Glutamatergic neuron (in vitro differentiated cells): Measurements from ENCODE around the gene MISP. TPM values are rescaled to one million over a fixed set of nuclear protein-coding genes. Genes with fewer than 3 reads are reported as not detected.

ENCODE experiments used
- DNase-seq: peaks from one replicate; pipeline ENCODE4 v3.0.0; 2022
- H3K27ac Mint-ChIP-seq: one replicate; pipeline ENCODE4 v1.8.0; 2020; ENCODE audit warnings: mild to moderate bottlenecking, mixed read lengths, inconsistent platforms; ENCODE audit not compliant: unreplicated experiment
- H3K27me3 Mint-ChIP-seq: one replicate; pipeline ENCODE4 v1.8.0; 2020; ENCODE audit warnings: mild to moderate bottlenecking, moderate library complexity, mixed read lengths, inconsistent platforms; ENCODE audit not compliant: unreplicated experiment
- H3K36me3 Mint-ChIP-seq: one replicate; pipeline ENCODE4 v1.8.0; 2020; ENCODE audit warnings: mild to moderate bottlenecking, mixed read lengths, inconsistent platforms; ENCODE audit not compliant: unreplicated experiment
- H3K4me1 Mint-ChIP-seq: one replicate; pipeline ENCODE4 v1.8.0; 2020; ENCODE audit warnings: mild to moderate bottlenecking, low read depth, mixed read lengths, inconsistent platforms; ENCODE audit not compliant: unreplicated experiment
- H3K4me3 Mint-ChIP-seq: one replicate; pipeline ENCODE4 v1.8.0; 2020; ENCODE audit warnings: mild to moderate bottlenecking, mixed read lengths, inconsistent platforms; ENCODE audit not compliant: unreplicated experiment
- H3K9me3 Mint-ChIP-seq: one replicate; pipeline ENCODE4 v1.8.0; 2020; ENCODE audit warnings: mild to moderate bottlenecking, moderate library complexity, mixed read lengths, inconsistent platforms; ENCODE audit not compliant: unreplicated experiment
- CTCF ChIP-seq: fragments of 200-600 bp; sonication (generic); IDR thresholded peaks from one replicate; pipeline ENCODE4 v1.5.0; 2021; ENCODE audit not compliant: partially characterized antibody, unreplicated experiment
- total RNA-seq: library from RNA; stranded (reverse); fragmentation: NEBNext Ultra II Directional; extraction: Animal tissue kit (Norgen Biotek cat#: 25700); gene quantifications from one replicate; pipeline ENCODE4 v1.2.1, GENCODE V29; 2021; ENCODE audit not compliant: unreplicated experiment

The MISP gene
- total RNA-seq, 1 donor from 2014 or later = 1.1 TPM

- Mint-ChIP-seq H3K36me3 (no peaks in the 10 kb centered on the region), H3K4me1 (peaks cover 14% of the 10 kb centered on the region), H3K4me3 (peak overlapping the region; percentile 80), H3K27ac (peak overlapping the region; percentile 100), H3K27me3 (peaks cover 19% of the 10 kb centered on the region), H3K9me3 (peaks cover 18% of the 10 kb centered on the region)
- DNase-seq = no peak
- TF ChIP-seq CTCF = no peak
Observed at GRCh38 chr19:789701-790060, 38.8 kb downstream of the MISP start.

GRCh38 chr19:791007-791566 lies 40.2 kb downstream of the MISP start:
- no peaks in the 10 kb centered on the region for H3K36me3 Mint-ChIP-seq
- peaks cover 18% of the 10 kb centered on the region for H3K9me3 Mint-ChIP-seq
- no peak for DNase-seq
- H3K27ac Mint-ChIP-seq = peak overlapping the region; percentile 84
- TF ChIP-seq CTCF = no peak
- H3K4me1 Mint-ChIP-seq = peaks cover 15% of the 10 kb centered on the region
- peak overlapping the region; percentile 20 for H3K4me3 Mint-ChIP-seq
- peaks cover 19% of the 10 kb centered on the region for H3K27me3 Mint-ChIP-seq

- no peak for TF ChIP-seq CTCF
- H3K27me3 Mint-ChIP-seq = peaks cover 16% of the 10 kb centered on the region
- DNase-seq = no peak
- no peaks in the 10 kb centered on the region for H3K36me3 Mint-ChIP-seq
- peaks cover 18% of the 10 kb centered on the region for H3K9me3 Mint-ChIP-seq
- H3K27ac Mint-ChIP-seq = peak overlapping the region; percentile 78
- H3K4me1 Mint-ChIP-seq = peaks cover 17% of the 10 kb centered on the region
- H3K4me3 Mint-ChIP-seq = peak overlapping the region; percentile 25
Observed at GRCh38 chr19:791567-792305, 40.8 kb downstream of the MISP start.

- DNase-seq = no peak
- Mint-ChIP-seq H3K27ac (peak overlapping the region; percentile 78), H3K4me3 (no peak overlapping the region), H3K27me3 (peaks cover 17% of the 10 kb centered on the region), H3K9me3 (peaks cover 18% of the 10 kb centered on the region), H3K36me3 (no peaks in the 10 kb centered on the region), H3K4me1 (peaks cover 18% of the 10 kb centered on the region)
- no peak for TF ChIP-seq CTCF
Observed at GRCh38 chr19:792306-792885, 41.5 kb downstream of the MISP start.

- no peak overlapping the region for H3K4me3 Mint-ChIP-seq
- peaks cover 17% of the 10 kb centered on the region for H3K27me3 Mint-ChIP-seq
- H3K27ac Mint-ChIP-seq = no peak overlapping the region
- peaks cover 18% of the 10 kb centered on the region for H3K4me1 Mint-ChIP-seq
- peaks cover 13% of the 10 kb centered on the region for H3K9me3 Mint-ChIP-seq
- DNase-seq = no peak
- no peaks in the 10 kb centered on the region for H3K36me3 Mint-ChIP-seq
- TF ChIP-seq CTCF = no peak
Observed at GRCh38 chr19:793806-794205, 42.9 kb downstream of the MISP start.
